ENCODE measurements around the gene KRT80.
"Not testable (repeated sequence)": the region's sequence is repeated elsewhere in the genome, so short reads cannot be mapped to it uniquely, and the experiment has no call there.

Gene KRT80

GRCh38 chr12:52191841-52192791, at the start of gene KRT80:
TSS of gene KRT80 (minus strand) at chr12:52192014. CDS start at chr12:52191902, 112 bp downstream.
- no peak for DNase-seq (ENCODE audit: low read depth)

DNA sequence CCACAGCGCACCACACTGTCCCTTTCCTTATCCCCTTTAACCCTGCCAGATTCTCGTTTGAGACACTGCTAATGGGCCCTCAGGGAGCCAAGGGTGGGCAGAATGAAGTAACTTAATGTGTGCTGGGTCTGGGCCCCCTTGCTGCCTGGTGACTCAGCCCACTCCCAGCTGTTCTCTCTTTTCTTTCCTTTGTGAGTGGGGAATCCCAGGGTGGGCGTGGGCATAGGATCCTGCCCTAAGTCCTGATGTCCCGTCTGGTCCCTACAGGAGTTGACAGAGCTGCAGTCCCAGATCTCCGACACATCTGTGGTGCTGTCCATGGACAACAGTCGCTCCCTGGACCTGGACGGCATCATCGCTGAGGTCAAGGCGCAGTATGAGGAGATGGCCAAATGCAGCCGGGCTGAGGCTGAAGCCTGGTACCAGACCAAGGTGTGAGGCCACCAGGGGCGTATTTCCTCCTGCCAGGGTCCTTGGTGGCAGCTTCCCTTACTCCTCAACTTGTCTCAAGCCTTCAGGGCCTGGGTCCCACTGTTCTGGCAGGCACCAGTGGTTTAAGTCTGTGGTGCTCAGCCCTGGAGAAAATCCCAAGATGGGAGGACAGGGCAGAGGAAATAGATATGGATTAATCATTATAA, 49.5 kb upstream of the KRT80 start:
- DNase-seq (ENCODE audit: low read depth): no peak

- not testable (repeated sequence) for DNase-seq (ENCODE audit: low read depth)
Observed at GRCh38 chr12:52240247-52240646, 48.4 kb upstream of the KRT80 start.

DNA sequence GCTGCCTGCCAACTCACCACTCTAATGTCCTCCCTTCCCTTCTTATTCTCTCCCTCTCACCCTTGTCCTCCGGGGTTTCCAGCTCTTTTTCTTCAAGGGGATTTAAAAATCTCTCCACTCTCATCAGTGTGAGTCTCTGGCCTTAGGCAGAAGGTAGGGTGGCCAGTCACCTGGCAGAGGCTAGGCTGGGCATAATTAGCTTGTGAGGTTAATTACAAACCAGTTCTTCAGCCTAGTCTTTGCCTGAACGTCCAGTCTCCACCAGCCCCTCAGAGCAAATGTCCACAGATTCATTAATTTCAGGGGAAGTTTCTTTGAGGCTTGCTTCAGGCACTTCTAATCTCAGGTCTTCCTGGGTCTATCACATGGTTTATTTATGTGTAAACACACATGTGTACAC, 48.0 kb upstream of the KRT80 start:
- DNase-seq (ENCODE audit: low read depth): no peak

DNA sequence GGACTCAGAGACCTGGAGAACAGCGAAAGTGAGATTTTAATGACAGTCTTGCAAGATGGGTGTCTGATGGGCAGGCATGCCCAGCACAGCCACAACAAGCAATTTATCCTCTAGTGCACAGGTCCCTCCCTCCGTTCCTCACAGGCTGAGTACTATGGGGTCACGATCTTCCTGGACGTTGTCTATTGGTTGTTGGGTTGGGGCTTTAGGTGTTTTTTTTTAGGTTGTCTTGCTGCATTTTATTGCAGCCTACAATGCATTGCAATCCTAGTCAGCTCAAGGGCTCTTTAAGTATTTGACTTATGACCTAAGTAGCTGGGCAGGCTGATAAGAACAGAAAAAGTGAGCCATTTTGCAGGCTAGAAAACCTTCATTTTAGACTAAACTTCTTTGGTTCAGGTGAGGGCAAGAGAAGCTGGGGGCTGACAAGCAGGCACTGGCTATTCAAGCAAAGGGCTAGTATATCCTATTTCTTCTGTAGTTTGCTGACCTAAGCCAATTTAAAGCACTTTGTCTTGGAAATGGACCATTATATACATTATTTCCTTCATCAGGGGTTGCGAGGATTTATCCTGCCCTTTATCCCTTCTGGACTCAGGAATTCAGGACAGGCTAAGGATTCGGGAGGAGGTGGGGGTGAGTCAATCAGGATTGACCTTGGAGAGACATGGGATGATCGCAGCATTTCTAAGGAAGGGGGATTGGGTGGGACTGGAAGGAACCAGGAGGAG, 47.3 kb upstream of the KRT80 start:
- no peak for DNase-seq (ENCODE audit: low read depth)

GRCh38 chr12:52238207-52238840, 46.5 kb upstream of the KRT80 start:
- DNase-seq (ENCODE audit: low read depth): no peak

- DNase-seq (ENCODE audit: low read depth): no peak
Observed at GRCh38 chr12:52236386-52237050, 44.7 kb upstream of the KRT80 start.

DNA sequence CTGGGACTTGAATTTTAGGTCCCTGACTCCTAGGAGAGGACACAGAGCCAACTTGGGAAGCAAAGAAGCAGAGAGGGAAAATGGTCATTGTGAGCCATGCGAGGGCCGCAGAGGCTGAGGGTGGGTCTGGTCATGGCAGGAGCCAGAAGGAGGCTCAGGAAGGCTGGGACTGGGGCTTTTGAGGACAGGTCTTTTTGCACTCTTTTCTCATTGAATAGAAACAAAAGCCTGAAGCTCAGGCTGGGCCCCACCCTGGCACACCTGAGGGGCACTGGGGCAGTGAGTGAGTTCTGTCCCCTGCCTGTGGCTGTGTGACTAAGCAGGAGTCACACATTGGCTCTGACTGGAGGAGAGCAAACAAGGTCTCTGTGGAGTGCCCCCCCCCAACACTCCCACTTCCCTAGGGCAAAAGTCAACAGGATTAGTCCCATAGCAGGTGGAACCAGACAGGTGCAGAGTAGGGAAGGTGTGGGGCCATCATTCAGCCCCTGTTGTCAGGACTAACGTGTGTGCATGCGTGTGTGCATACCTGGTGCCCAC, 44.1 kb upstream of the KRT80 start:
- no peak for DNase-seq (ENCODE audit: low read depth)

GRCh38 chr12:52235001-52235764, 43.4 kb upstream of the KRT80 start:
- no peak for DNase-seq (ENCODE audit: low read depth)

GRCh38 chr12:52234223-52234810, 42.5 kb upstream of the KRT80 start:
- no peak for DNase-seq (ENCODE audit: low read depth)

GRCh38 chr12:52233462-52234207, 41.8 kb upstream of the KRT80 start:
- DNase-seq (ENCODE audit: low read depth): no peak

- DNase-seq (ENCODE audit: low read depth): no peak
Observed at GRCh38 chr12:52232674-52233461, 41.1 kb upstream of the KRT80 start, which contains the start of gene KRT7. TSS of gene KRT7 (plus strand) at chr12:52233243. CDS start at chr12:52233297, 54 bp downstream.

DNA sequence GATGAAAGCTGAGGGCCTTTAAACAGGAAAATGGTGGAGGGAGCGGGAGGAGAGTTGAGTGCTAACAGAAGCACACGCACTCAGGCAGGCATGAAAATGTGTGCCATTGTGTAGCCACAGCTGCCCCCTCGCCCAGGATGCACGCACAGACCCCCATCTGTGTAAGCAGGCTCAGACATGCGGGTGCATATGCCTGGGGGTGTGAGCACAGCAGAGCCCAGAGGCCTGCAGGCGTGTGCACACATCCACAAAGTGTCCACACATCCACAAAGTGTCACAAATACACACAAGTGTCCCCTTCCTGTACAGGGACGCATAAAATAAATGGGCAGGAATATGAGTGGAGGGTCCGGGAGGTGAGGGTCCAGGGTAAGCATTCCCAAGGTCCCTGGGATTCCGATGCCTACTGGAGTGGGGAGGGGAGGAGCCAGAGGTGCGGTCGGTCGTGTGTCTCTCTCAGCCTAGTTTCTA, 40.4 kb upstream of the KRT80 start:
- no peak for DNase-seq (ENCODE audit: low read depth)

- no peak for DNase-seq (ENCODE audit: low read depth)
Observed at GRCh38 chr12:52231305-52232202, 39.7 kb upstream of the KRT80 start.

GRCh38 chr12:52230364-52231281, 38.8 kb upstream of the KRT80 start:
- DNase-seq (ENCODE audit: low read depth): no peak

GRCh38 chr12:52229836-52230343, 38.1 kb upstream of the KRT80 start:
- no peak for DNase-seq (ENCODE audit: low read depth)
